ENCODE results near the gene CLDN1.

CLDN1 gene

DNA sequence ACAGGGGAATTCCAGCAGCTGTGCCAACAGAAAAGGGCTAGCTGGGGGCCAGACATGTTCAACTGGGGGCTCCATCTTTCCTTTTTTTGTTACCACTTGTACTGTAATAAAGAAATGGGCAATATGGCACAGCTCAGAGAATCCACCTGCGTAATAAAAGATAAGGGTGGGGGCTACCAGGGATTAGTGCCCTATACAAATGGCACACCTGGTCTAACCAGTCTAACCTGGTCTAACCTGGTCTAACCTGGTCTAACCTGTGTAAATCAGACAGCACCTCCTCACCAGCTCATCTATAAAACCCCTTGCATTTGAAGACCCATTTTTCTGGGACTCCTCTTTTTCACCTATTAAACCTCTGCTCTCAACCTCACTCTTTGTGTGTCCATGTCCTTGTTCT is 39.5 kb upstream of the CLDN1 start:
- TF ChIP-seq, protein P1, sequence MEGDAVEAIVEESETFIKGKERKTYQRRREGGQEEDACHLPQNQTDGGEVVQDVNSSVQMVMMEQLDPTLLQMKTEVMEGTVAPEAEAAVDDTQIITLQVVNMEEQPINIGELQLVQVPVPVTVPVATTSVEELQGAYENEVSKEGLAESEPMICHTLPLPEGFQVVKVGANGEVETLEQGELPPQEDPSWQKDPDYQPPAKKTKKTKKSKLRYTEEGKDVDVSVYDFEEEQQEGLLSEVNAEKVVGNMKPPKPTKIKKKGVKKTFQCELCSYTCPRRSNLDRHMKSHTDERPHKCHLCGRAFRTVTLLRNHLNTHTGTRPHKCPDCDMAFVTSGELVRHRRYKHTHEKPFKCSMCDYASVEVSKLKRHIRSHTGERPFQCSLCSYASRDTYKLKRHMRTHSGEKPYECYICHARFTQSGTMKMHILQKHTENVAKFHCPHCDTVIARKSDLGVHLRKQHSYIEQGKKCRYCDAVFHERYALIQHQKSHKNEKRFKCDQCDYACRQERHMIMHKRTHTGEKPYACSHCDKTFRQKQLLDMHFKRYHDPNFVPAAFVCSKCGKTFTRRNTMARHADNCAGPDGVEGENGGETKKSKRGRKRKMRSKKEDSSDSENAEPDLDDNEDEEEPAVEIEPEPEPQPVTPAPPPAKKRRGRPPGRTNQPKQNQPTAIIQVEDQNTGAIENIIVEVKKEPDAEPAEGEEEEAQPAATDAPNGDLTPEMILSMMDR (IDR thresholded peaks at IDR 0.05; ENCODE audit: low read depth, low read length), result no peak
- DNase-seq (ENCODE audit: extremely low read depth, low read depth), result no peak

DNA sequence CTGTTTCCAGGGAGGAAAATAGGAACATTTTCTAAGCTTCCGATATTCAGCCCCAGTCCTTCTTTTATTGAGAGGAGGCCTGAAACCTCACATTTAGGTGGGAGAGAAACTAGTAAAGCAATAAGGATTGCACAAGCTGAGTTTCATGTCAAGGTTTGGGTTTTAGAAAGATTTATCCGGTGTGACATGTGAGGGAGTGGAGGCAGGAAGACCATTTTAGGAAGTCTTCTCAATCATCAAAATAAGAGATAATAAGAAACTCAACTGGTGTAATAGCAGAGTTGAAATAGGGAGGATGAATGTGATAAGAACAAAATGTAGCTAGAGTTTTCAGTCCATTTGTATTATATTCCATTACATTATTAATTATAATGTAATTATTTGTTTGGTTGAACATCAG is 38.0 kb upstream of the CLDN1 start:
- TF ChIP-seq, protein P1 (IDR thresholded peaks at IDR 0.05; ENCODE audit: low read depth, low read length), result no peak
- DNase-seq (ENCODE audit: extremely low read depth, low read depth), result no peak

DNA sequence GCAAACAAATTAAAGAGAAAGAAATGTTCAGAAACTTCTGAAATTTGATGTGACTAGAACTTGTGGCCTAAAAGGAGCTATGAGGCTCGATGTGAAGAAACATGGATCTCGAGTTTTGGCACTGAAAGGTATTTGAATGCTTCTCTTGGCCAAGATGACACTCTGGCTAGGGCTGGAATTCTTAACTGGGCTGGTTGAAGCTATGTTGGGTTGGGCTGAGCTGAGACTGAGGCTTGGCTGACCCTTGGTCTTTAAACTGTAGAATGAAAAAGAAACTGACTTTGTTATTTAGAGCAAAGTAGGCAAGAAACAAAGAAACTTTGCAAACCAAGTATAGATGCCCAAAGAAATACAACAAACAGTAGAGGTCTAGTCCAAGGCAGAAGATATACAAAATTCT is 37.6 kb upstream of the CLDN1 start:
- TF ChIP-seq, protein P1 (IDR thresholded peaks at IDR 0.05; ENCODE audit: low read depth, low read length), result no peak
- no peak for DNase-seq (ENCODE audit: extremely low read depth, low read depth)

- DNase-seq (ENCODE audit: extremely low read depth, low read depth), result no peak
- TF ChIP-seq, protein P1 (IDR thresholded peaks at IDR 0.05; ENCODE audit: low read depth, low read length), result no peak
Measured at GRCh38 chr3:190357468-190357867, 35.2 kb upstream of the CLDN1 start.

DNA sequence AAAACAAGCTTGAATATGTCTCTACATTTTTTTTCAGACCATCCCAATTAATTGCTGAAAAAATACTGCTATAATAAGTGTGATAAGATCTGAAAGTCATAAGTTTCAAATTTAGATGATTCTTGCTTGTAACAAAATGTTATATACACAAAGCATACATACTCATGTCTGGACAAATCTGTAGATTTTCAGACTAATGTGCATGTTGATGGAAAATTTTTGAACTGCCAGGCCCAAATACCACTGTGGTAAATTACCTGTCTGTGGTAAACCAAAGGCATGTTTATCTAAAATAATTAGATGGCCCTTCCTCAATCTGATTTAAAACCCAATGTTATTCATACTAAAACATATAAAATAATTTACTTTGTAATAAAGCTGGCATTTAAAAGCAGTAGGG is 34.0 kb upstream of the CLDN1 start:
- TF ChIP-seq, protein P1 (IDR thresholded peaks at IDR 0.05; ENCODE audit: low read depth, low read length), result no peak
- DNase-seq (ENCODE audit: extremely low read depth, low read depth), result no peak

DNA sequence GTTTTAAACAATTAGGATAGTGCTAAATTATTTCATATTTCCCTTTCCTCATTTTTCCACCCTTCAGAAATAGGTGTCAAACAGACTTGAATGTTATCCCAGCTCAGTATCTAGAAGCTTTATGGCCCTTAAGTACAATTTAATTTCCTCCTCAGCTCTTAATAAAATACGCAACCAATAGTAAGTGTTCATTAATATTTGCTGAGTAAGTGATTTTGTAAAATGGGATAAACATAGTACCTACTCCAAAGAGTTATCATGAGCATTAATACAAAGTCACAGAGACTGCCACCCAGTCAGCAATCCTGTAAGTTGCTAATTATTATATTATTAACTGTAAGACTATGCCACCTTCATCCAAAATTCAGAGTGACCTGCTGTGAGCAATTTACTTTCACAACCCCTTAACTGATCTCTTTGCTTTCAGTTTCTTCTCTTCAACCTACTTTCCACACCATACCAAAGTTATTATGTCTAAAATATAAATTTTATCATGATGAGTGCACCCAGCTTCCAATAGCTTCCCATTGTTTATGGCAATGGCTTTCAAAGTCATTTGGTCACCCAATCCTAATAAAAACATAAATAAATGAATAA is 30.7 kb upstream of the CLDN1 start:
- DNase-seq (ENCODE audit: extremely low read depth, low read depth), result no peak
- TF ChIP-seq, protein P1 (IDR thresholded peaks at IDR 0.05; ENCODE audit: low read depth, low read length), result no peak

DNA sequence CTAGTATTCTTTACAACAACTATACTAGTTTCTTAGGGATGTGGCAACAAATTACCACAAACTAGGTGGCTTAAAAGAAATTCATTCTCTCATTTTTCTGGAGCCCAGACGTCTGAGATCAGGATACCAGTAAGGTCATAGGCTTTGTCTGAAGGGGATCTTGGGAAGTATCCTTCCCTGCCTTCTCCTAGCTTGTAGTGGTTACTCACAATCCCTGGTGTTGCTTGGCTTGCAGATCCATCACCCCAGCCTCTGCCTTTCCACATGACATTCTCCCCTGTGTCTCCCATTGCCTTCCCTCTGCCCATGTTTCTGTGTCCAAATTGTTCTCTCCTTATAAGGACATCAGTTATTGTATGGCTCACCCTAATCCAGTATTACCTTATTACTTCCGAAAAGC is 24.3 kb upstream of the CLDN1 start:
- no peak for DNase-seq (ENCODE audit: extremely low read depth, low read depth)
- TF ChIP-seq, protein P1 (IDR thresholded peaks at IDR 0.05; ENCODE audit: low read depth, low read length), result no peak
